Erythroblast (primary cell): Measurements from ENCODE around the gene FNTB.

Source experiments
- GATA1 ChIP-seq: IDR thresholded peaks from 2 replicates; pipeline ENCODE4 v1.6.1; 2011; ENCODE audit warnings: low read depth, mild to moderate bottlenecking, control low read depth, low read length, moderate library complexity
- POLR2A ChIP-seq: IDR thresholded peaks from 2 replicates; pipeline ENCODE4 v1.6.1; 2011; ENCODE audit warnings: mild to moderate bottlenecking, low read length

DNA sequence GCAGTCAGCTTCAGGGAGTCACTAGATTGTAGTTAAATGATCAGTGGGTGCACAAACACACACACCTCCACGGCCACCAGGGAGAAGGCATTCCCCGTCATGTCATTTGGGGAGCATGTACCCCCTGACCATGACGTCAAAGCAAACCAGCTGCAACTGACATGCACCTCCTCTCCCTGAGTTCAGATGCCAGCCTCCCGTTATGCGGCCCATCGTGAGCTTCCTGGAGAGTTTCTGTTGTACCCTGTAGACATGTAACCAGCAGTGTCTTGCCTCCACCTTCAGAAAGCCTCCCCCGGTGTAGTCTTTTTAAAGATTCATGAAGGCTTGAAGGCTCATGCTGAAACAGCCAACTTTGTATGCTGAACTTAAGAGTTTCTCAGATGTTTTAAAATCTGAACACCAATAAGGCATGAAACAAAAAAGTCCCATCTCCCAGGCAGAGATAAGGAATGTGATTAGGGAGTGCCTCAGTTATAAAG lies 54.8 kb downstream of the FNTB start:
- TF ChIP-seq POLR2A = no peak
- TF ChIP-seq GATA1 = no peak
